Fibroblast of gingiva (primary cell): ENCODE data around the gene C17orf75.
"Not testable (repeated sequence)": the region's sequence is repeated elsewhere in the genome, so short reads cannot be mapped to it uniquely, and the experiment has no call there.

Source experiments
- DNase-seq: peaks from one replicate; pipeline ENCODE4 v3.0.0-alpha.2; 2011; ENCODE audit warnings: low read depth

Gene C17orf75, protein sequence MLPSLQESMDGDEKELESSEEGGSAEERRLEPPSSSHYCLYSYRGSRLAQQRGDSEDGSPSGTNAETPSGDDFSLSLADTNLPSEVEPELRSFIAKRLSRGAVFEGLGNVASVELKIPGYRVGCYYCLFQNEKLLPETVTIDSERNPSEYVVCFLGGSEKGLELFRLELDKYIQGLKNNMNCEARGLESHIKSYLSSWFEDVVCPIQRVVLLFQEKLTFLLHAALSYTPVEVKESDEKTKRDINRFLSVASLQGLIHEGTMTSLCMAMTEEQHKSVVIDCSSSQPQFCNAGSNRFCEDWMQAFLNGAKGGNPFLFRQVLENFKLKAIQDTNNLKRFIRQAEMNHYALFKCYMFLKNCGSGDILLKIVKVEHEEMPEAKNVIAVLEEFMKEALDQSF

GRCh38 chr17:32341857-32342602 is at the start of gene C17orf75:
Gene C17orf75, minus strand, starts transcription at chr17:32342173. Its CDS starts 34 bp downstream, at chr17:32342139.
- DNase-seq: peak; percentile 72

DNA sequence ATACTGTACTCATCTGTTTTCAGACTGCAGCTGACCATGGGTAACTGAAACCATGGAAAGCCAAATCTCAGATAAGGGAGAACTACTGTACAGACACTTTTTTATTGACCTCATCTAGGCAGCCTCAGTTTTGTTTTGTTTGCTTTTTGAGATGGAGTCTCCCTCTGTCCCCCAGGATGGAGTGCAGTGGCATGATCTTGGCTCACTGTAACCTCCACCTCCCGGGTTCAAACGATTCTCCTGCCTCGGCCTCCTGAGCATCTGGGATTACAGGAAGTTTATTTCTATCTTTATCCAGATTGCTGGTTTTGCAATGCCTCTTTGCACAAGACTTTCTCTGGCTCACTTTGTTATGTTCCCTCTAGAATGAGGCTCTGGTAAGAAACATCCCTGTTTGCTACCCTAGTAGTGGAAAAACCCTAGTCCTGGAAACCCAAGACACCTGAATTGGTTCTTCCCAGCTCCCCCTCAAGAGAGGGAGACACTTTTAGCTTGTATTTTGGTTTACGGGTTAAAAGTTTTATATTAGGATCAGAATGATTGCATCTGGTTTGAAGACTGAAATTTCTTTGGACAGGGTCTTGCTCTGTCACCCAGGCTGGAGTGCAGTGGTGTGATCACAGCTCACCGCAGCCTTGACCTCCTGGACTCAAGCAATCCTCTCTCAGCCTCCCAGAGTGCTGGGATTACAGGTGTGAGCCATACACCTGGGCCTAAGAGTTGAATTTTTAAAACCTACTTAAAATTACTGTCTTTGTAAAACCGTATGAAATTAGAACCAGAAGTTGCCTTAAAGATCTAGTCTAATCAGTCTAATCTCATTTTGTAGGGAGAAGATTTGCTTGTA is 46.9 kb upstream of the C17orf75 start:
- peak; percentile 20 for DNase-seq

DNA sequence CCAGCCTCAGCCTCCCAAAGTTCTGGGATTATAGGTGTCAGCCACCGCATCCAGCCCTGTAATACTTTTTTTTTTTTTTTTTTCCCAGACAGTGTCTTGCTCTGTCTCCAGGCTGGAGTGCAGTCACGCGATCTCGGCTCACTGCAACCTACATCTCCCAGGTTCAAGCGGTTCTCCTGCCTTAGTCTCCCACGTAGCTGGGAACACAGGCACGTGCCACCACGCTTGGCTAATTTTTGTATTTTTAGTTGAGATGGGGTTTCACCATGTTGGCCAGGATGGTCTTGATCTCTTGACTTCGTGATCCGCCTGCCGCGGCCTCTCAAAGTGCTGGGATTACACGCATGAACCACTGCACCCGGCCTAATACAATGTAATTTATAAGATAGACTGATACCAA is 46.2 kb upstream of the C17orf75 start:
- not testable (repeated sequence) for DNase-seq

DNA sequence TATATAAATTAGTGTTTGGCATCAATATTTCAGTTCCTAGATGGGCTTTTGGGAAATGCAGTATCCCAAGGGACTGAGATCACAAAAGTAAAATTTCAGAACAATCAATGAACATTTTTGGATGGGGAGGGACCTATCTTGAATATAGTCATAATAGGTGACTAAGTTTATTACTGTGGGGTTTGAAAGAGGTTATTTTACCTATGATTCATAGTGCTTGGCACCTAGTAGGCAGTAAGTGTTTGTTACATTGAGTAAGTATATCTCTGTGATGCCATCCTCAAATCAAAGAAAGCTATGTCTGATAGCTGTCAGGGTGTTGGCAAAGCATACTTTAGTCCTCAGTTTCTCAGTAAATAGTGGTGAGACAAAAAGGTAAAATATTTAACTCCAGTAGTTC is 44.9 kb upstream of the C17orf75 start:
- no peak for DNase-seq

- DNase-seq: no peak
Measured at GRCh38 chr17:32385971-32386370, 44.0 kb upstream of the C17orf75 start.

- DNase-seq: no peak
Measured at GRCh38 chr17:32385121-32385520, 43.1 kb upstream of the C17orf75 start.

DNA sequence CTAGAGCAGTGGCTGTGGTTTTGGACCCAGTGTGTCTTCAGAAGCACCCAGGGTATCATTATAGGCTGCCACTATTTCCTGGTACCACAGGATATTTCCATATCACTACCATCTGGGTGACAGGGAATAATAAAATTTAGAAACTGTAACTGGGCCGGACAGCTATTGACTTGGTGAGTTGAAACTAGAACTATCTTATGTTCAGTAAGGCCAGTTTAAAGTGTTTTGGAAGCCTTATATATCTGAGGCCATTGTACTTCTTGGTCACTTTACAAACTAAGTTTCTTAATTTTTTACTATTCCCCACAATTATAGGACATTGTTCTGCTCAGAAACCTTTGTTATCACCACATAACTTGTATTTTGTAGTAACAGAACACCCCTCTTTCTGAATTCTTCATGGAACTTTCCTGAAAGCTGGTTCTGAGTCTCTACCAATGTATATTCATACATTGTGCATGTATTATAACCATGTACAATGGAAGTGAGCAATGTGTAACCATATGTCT is 42.0 kb upstream of the C17orf75 start:
- no peak for DNase-seq

- no peak for DNase-seq
Measured at GRCh38 chr17:32382526-32383223, 40.7 kb upstream of the C17orf75 start.

DNA sequence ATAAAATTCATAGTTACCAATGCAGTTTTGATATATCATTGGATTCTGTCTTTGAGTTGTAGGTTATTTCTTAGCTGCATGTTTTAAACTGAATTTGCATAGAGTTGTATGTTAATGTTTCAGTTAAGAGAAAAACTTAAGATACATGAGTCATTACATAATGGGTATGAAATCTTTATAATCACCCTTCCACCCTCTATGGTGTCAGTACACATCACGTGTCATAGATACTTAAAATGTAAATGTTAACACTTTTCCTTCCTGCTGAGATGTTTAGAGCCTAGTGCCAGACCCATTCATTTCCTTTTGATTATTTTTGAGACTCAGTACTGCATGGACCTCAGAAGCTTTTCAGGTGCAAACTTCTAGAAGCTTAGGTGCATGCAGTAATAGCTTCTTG is 28.5 kb upstream of the C17orf75 start:
- no peak for DNase-seq

DNA sequence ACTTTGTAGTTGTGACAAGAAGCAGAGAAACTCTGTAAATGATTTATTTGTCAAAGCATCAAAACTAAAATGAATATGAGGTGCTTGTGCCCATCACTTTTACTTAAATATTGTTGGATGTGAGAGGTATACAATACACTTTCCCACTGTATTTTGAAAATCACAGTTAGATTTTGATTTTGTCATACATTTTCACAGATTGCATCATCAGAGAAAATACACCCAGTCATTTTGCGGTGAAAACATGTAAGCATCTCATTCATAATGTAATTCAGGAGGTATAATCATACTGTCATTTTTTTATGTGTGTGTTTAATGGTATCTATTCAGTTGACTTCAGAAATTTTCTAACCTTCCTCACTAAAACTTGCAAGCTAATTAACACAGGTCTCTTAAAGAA is 19.3 kb upstream of the C17orf75 start:
- DNase-seq: no peak

GRCh38 chr17:32357615-32358014 is 15.6 kb upstream of the C17orf75 start:
- DNase-seq: no peak

DNA sequence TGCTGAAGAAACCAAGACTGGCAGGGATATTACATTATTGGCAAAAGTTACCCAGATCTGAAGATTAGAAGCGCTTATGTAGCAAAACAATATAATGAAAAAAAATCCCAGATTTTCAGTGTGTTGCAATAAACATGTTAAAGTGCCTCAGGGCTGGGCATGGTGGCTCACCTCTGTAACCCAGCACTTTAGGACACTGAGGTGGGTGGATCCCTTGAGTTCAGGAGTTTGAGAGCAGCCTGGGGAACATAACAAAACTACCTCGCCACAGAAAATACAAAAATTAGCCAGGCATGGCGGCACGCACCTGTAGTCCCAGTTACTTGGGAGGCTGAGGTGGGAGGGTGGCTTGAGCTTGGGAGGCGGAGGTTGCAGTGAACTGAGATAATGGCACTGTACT is 14.8 kb upstream of the C17orf75 start:
- DNase-seq: no peak

- DNase-seq: no peak
Measured at GRCh38 chr17:32356378-32356743, 14.4 kb upstream of the C17orf75 start.

GRCh38 chr17:32355649-32356377 is 13.8 kb upstream of the C17orf75 start:
- no peak for DNase-seq

GRCh38 chr17:32352734-32353133 is 10.8 kb upstream of the C17orf75 start:
- DNase-seq: not testable (repeated sequence)

- DNase-seq: peak; percentile 78
Measured at GRCh38 chr17:32350666-32351418, 8.9 kb upstream of the C17orf75 start.

DNA sequence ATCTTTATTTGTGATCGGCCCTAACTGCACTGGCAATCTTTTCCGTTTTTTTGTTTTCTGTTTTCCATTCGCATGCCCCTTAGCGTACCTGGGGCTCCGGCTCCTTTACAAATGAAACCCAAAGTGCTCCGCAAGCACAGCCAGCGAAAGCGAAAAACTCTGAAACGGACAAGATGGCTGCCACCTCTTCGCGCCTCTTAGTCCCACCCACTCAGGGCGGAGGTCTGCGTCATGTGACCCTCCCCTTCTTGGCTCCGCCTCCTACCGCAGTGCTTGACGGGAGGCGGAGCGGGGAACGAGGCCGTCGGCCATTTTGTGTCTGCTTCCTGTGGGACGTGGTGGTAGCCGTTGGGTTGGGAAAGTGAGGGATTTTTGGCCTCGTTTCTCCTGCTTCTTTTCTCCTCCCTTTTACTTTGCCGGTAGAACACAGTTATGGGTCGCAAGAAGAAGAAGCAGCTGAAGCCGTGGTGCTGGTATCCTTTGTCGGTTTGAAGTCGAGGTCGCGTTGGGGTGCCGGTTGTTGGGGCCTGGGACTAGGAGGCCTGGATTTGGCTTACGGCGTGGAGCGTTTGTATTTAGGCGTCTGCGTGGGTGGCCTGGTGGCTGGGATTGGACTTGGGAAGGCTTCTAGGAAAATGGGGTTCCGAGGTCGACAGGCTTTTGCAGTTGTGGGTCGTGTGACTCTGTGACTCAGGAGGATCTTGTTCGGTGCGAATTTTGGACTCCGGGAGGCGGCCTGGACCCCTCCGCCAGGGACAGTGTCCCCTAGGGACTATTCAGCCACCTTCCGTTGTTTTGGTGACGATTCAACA is 8.1 kb upstream of the C17orf75 start, which contains the start of gene ZNF207:
TSS of gene ZNF207 (plus strand) at position 304 of the 812 bp plus-strand sequence. CDS start at position 433, 129 bp downstream.
- peak; percentile 96 for DNase-seq

DNA sequence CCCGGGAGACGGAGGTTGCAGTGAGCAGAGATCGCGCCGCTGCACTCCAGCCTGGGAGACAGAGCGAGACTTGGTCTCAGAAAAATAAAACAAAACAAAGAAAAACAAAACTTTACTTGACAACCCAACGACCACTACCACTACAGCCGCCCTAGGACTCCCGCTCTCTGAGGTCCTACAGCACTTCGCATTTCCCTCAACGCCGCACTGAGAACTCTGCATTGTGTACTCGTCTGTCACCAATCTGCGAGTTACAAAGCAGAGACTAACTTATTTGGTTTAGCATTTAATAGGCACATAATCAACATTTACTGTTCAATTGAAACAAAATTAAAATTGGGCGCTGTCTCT is 7.5 kb upstream of the C17orf75 start:
- peak; percentile 6 for DNase-seq

GRCh38 chr17:32348483-32348800 is 6.5 kb upstream of the C17orf75 start:
- DNase-seq: no peak
